AG09319 (cell line): Measurements from ENCODE around the gene MBD5.

Source experiments
- DNase-seq: peaks from one replicate; pipeline ENCODE4 v3.0.0-alpha.2; 2010; ENCODE audit warnings: low read depth; ENCODE audit errors: extremely low read depth
- TF ChIP-seq, protein P1 (sequence below): IDR thresholded peaks from 2 replicates; pipeline ENCODE4 v1.5.1; 2011; ENCODE audit warnings: low read depth, mild to moderate bottlenecking, inconsistent platforms, low read length, moderate library complexity

Gene MBD5

DNA sequence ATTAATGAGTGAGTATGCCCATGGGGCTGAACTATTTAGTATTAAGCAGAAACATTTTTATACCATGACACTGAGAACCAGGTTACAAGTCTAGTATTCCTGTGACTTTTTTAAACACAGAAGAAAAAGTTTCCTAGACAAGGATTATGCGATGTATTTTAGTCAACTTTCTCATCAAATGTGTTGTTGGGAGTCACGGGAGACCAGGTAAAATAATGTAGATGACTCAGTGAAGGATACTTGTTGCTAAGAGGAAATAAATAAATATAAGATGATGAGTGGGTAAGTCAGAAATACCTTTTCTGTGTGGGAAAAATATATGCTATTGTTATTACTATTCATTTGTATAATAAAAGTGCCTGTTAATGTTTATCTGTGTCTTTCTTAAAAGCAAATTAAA lies 23.4 kb downstream of the MBD5 start:
- TF ChIP-seq, protein P1, sequence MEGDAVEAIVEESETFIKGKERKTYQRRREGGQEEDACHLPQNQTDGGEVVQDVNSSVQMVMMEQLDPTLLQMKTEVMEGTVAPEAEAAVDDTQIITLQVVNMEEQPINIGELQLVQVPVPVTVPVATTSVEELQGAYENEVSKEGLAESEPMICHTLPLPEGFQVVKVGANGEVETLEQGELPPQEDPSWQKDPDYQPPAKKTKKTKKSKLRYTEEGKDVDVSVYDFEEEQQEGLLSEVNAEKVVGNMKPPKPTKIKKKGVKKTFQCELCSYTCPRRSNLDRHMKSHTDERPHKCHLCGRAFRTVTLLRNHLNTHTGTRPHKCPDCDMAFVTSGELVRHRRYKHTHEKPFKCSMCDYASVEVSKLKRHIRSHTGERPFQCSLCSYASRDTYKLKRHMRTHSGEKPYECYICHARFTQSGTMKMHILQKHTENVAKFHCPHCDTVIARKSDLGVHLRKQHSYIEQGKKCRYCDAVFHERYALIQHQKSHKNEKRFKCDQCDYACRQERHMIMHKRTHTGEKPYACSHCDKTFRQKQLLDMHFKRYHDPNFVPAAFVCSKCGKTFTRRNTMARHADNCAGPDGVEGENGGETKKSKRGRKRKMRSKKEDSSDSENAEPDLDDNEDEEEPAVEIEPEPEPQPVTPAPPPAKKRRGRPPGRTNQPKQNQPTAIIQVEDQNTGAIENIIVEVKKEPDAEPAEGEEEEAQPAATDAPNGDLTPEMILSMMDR: no peak
- no peak for DNase-seq

DNA sequence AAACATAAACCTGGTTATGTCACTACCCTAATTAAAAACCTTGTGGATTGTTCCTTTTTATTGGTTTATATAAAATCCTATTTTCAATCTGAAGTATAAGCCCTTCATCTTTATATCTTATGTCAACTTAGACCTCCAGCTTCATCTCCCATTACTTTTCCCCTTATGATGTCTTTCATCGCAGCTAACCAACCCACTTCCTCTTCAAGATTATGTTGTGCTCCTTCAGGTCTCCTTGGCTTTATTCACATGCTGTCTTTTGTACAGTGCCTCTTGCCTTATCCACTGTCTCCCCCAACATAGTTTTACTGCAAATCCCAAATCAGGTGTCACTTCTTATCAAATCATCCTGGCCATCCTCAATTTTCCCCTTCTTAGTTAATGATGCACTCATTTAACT lies 25.9 kb downstream of the MBD5 start:
- TF ChIP-seq, protein P1: no peak
- no peak for DNase-seq

DNA sequence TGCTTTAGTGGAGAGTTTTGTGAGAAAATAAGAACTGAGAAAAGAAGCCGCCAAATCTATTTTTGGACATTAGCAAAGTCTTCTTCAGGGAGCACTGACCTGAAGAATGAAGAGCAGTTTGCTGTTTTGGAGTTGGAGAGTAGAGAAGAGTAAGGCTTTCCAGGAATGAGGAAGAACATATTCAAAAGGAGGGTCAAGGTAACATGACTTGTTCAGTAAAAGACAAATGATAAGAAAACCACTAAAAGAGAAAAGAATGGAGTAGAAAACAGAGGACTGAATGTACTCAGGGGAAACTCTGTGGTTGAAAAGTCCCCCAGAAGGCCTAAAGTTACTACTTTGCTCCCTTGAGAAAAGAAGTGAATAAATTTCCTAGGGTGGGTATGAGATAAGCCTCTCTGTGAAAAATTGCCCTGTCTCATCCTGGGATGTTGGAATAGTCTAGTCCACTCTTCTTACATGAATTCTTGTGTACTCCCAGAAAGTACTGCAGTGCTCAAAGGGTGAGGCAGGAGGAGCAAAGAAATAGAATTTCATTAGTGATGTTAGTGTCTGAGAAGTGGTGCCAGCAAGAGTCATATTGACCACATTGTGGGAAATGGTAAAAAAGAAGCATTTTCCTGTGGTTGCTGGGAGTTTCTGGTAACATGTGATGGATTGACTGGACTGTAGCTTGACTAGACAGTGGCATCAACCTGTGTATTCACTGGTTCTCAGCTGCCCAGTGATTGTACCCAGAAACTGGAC lies 27.8 kb downstream of the MBD5 start:
- DNase-seq: no peak
- TF ChIP-seq, protein P1: no peak

DNA sequence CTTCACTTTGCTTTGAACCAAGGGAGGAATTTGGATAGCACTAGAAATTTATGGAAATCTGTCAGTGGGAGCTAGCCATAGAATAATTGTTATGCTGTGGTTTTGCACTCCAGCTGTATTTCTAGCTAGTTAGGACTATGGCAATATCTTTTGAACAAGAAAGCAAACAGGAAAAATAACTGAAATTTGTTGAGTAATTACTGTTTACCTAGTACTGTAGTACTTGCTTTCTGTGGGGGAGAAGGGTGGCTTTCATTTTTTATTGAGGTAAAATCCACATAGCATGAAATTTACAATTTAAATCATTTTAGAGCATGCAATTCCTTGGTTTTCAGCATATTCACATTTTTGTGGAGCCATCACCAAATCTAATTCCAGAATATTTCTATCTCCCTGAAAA lies 28.4 kb downstream of the MBD5 start:
- TF ChIP-seq, protein P1: no peak
- no peak for DNase-seq

DNA sequence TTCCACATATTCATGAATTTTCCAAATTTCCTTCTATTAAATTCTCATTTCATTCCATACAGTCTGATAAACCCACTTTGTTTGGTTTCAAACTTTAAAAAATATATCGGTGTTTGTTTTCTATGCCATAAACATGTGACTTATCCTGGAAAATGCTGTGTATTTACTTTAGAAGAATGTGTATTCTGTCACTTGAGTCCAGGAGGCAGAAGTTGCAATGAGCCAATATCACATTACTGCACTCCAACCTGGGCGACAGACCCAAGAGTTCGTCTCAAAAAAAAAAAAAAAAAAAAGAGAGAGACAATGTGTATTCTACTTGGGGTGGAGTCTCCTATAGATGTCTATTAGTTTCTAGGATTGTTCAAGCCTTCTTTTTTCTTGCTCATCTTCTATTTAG lies 31.8 kb downstream of the MBD5 start:
- TF ChIP-seq, protein P1: no peak
- no peak for DNase-seq

DNA sequence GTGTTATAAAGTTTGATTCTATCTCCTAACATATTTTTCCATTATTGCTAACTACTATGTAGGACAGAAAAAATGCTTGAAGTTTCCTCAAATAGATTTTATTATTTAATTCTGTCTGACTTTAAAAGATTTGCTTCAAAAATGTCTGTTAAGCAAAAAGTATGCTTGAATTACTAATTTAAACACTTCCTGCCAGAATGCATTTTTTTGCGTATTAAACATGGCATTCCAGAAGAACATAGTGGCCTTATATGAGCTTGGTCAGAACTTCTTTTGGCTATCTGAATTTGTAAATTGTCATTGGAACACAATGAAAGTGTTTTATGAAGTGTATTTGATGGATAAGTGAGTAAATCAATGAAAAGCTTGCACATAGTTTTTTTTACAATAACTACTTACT lies 37.8 kb downstream of the MBD5 start:
- TF ChIP-seq, protein P1: no peak
- DNase-seq: no peak

DNA sequence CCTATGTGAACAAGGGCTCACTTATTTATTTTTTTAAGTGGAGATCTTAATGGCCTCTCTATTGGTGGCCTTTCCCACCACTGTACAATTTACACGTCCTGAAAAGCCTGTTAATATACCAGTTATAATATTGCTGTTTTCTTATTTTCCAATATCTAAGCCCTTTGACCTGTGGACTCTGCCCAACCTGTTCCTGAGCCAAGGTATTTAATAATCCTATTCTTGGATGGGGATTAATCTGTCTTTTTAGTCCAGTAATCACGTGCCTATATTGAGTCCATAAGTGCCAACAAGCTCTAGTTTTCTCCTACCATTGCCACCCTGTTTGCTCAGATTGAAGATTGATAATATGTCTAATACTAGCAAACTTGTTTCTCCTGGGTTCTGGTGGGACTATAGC lies 42.7 kb downstream of the MBD5 start:
- no peak for DNase-seq
- TF ChIP-seq, protein P1: no peak
